SK-N-SH (cell line): ENCODE data around the gene BMPR1B. TPM values are rescaled to one million over a fixed set of nuclear protein-coding genes. Genes with fewer than 3 reads are reported as not detected.

Source experiments
- CTCF ChIA-PET: fragments of 300-600, 350-600 bp; formaldehyde crosslinking; extraction: SDS; loops from one replicate; lab custom pipeline; 2021; lab: Yijun Ruan, JAX
- POLR2A ChIA-PET: fragments of 350-600 bp; sonication (Branson Sonifier 250); formaldehyde crosslinking; extraction: SDS; loops from one replicate; lab custom pipeline; 2020; ENCODE audit warnings: antibody characterized with exemption, inconsistent platforms; lab: Yijun Ruan, JAX
- DNase-seq: peaks from one replicate; pipeline ENCODE4 v3.0.0; 2012
- H2AFZ ChIP-seq: fragments of 200-600 bp; sonication (generic); 2 replicates; pipeline ENCODE4 v1.8.1; 2016; ENCODE audit warnings: antibody characterized with exemption, mild to moderate bottlenecking, low read depth
- H3F3A ChIP-seq: fragments of 200-600 bp; sonication (generic); replicated peaks from 2 replicates; pipeline ENCODE3; 2016; ENCODE audit warnings: antibody characterized with exemption, mild to moderate bottlenecking; ENCODE audit not compliant: insufficient read depth
- H3K27ac ChIP-seq, 2 experiments: fragments of 200-500 bp in 1 of 2; fragments of 200-600 bp in 1 of 2; sonication (Bioruptor generic) in 1 of 2; sonication (generic), shearing (Covaris generic) in 1 of 2; 2 replicates each; pipeline versions ENCODE4 v1.5.1 to v1.6.1; 2014 to 2016; ENCODE audit warnings: low read depth in 2 of 2, inconsistent platforms in 1 of 2, low read length in 1 of 2, mild to moderate bottlenecking in 1 of 2, mixed read lengths in 1 of 2
- H3K27me3 ChIP-seq: fragments of 200-600 bp; sonication (generic), shearing (Covaris generic); 2 replicates; pipeline ENCODE4 v1.6.1; 2016; ENCODE audit warnings: mixed run types; ENCODE audit not compliant: insufficient read depth
- H3K36me3 ChIP-seq, 2 experiments: fragments of 200-500 bp in 1 of 2; fragments of 200-600 bp in 1 of 2; sonication (Bioruptor generic) in 1 of 2; sonication (generic) in 1 of 2; replicated peaks in 1 of 2; 2 replicates each; pipeline versions ENCODE3 to v1.5.1; 2014 to 2016; ENCODE audit warnings: low read length in 1 of 2, mild to moderate bottlenecking in 1 of 2; ENCODE audit not compliant: insufficient read depth in 2 of 2, control insufficient read depth in 1 of 2
- H3K4me1 ChIP-seq, 2 experiments: fragments of 200-500 bp in 1 of 2; fragments of 200-600 bp in 1 of 2; sonication (Bioruptor generic) in 1 of 2; sonication (generic), shearing (Covaris generic) in 1 of 2; 2 replicates each; pipeline versions ENCODE4 v1.5.1 to v1.6.1; 2014 to 2016; ENCODE audit warnings: low read depth in 1 of 2, low read length in 1 of 2, mixed run types in 1 of 2; ENCODE audit not compliant: insufficient read depth in 2 of 2, control insufficient read depth in 1 of 2
- H3K4me2 ChIP-seq: fragments of 200-600 bp; sonication (generic), shearing (Covaris generic); 2 replicates; pipeline ENCODE4 v1.6.1; 2017; ENCODE audit warnings: mixed run types
- H3K4me3 ChIP-seq, 2 experiments: fragments of 200-500 bp in 1 of 2; fragments of 200-600 bp in 1 of 2; sonication (Bioruptor generic) in 1 of 2; sonication (generic), shearing (Covaris generic) in 1 of 2; 2 replicates each; pipeline versions ENCODE4 v1.5.1 to v1.8.1; 2014 to 2016; ENCODE audit warnings: low read depth in 2 of 2, inconsistent platforms in 1 of 2, low read length in 1 of 2, mild to moderate bottlenecking in 1 of 2, mixed read lengths in 1 of 2, moderate library complexity in 1 of 2
- H3K79me2 ChIP-seq: fragments of 200-600 bp; sonication (generic); 2 replicates; pipeline ENCODE4 v1.8.1; 2017; ENCODE audit warnings: mild to moderate bottlenecking; ENCODE audit not compliant: insufficient read depth
- H3K9ac ChIP-seq: fragments of 200-600 bp; sonication (generic); 2 replicates; pipeline ENCODE4 v1.6.1; 2017; ENCODE audit warnings: mixed run types
- H3K9me2 ChIP-seq: fragments of 200-600 bp; sonication (generic); 2 replicates; pipeline ENCODE4 v1.6.1; 2017; ENCODE audit warnings: mixed run types
- H3K9me3 ChIP-seq: fragments of 200-600 bp; sonication (generic); 2 replicates; pipeline ENCODE4 v1.6.1; 2017; ENCODE audit warnings: mixed run types, mild to moderate bottlenecking, moderate library complexity
- H4K20me1 ChIP-seq: fragments of 200-600 bp; sonication (generic); 2 replicates; pipeline ENCODE4 v1.6.1; 2017; ENCODE audit warnings: mild to moderate bottlenecking, mixed run types; ENCODE audit not compliant: insufficient read depth
- CHD2 ChIP-seq: fragments of 150-350 bp; IDR thresholded peaks from 2 replicates; pipeline ENCODE4 v1.6.1; 2018; ENCODE audit warnings: low read length; ENCODE audit not compliant: partially characterized antibody
- EZH2phosphoT487 ChIP-seq: fragments of 200-600 bp; sonication (generic); IDR thresholded peaks from 2 replicates; pipeline ENCODE4 v1.6.1; 2017; ENCODE audit warnings: low read depth, mixed run types, mild to moderate bottlenecking, antibody characterized with exemption, moderate library complexity, borderline replicate concordance
- NFIC ChIP-seq: IDR thresholded peaks from 2 replicates; pipeline ENCODE4 v1.4.0; 2012; ENCODE audit warnings: borderline replicate concordance
- RFX5 ChIP-seq: IDR thresholded peaks from 2 replicates; pipeline ENCODE4 v1.6.1; 2012; ENCODE audit warnings: mild to moderate bottlenecking, improper control_type of control experiment, low read length
- SIN3A ChIP-seq: IDR thresholded peaks from 2 replicates; pipeline ENCODE4 v1.6.1; 2012; ENCODE audit warnings: low read depth, mild to moderate bottlenecking, low read length, moderate library complexity, borderline replicate concordance
- TCF12 ChIP-seq: IDR thresholded peaks from 2 replicates; pipeline ENCODE4 v1.4.0; 2012
- TEAD4 ChIP-seq: IDR thresholded peaks from 2 replicates; pipeline ENCODE4 v1.4.0; 2012; ENCODE audit warnings: mild to moderate bottlenecking, borderline replicate concordance; ENCODE audit not compliant: insufficient read depth
- WGBS: methylation state at CpG from one replicate; pipeline ENCODE4 v1.1.6; 2017; ENCODE audit warnings: low lambda C conversion rate; 5-methylcytosine and 5-hydroxymethylcytosine counted together
- polyA plus RNA-seq, 3 experiments: library from polyadenylated mRNA; depleted of rRNA; stranded (reverse); fragments of >200 nt; gene quantifications; 2 replicates each; pipeline ENCODE4 v1.2.3, GENCODE V29; 2012
- TF ChIP-seq, protein P1 (sequence below): IDR thresholded peaks from 2 replicates; pipeline ENCODE4 v1.6.1; 2012; ENCODE audit warnings: mild to moderate bottlenecking, low read depth, low read length, moderate library complexity
- TF ChIP-seq, protein P2 (sequence below): IDR thresholded peaks from 2 replicates; pipeline ENCODE4 v1.4.0; 2012; ENCODE audit warnings: low read depth, borderline replicate concordance
- TF ChIP-seq, protein P3 (sequence below): fragments of 200-600 bp; sonication (generic); IDR thresholded peaks from 2 replicates; pipeline ENCODE4 v1.6.1; 2017; ENCODE audit warnings: antibody characterized with exemption, mild to moderate bottlenecking, moderate library complexity
- TF ChIP-seq, protein P4 (sequence below): IDR thresholded peaks from 2 replicates; pipeline ENCODE4 v1.4.0; 2012; ENCODE audit warnings: low read depth, borderline replicate concordance

Gene BMPR1B
- polyA plus RNA-seq, 1 of the 3 experiments (the other 2 are of a cell fraction): 0.16 TPM

DNA sequence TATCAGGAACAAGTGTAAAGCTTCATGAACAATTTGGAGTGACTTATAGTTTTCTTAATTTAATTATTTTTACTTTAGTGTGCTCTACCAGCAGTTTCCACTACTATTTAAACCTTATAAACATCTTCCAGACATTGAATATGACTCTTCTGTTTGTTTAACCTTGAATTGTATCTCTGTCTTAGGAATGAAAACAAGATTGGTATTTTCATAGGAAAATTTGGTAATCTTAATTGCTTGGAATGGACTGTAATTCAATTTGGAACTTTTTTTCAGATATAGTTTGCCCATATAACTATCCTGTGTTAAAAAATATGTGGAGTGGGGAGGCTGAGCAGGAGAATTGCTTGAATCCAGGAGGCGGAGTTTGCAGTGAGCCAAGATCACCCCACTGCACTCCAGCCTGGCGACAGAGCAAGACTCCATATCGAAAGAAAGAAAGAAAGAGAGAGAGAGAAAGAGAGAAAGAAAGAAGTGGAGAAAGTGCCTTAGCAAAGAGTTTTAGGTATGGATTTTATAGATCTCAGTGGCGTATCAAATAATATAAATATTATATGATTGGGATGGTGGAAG is 242.4 kb downstream of the BMPR1B start:
- POLR2A ChIA-PET: no interaction called here

DNA sequence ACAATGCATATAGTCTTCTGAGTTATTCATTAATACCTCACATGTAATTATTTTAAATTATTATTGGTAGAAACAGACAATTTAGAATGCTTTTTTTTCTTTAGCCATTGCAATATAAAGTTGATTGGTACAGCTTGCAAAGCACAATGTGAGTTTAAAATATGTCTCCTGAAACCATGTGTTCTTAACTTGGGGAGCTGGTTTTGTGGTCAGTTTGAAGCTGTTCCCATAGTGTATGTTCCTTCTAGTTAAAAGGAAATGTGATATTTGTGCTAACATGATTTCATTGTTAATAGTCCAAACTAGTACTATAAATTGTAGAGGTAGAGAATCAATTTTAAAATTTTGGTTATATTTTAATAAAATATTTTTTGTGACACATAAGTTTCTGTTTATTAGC is 247.2 kb downstream of the BMPR1B start:
- Histone ChIP-seq H3F3A (no peaks in the 10 kb centered on the region), H3K4me2 (no peak overlapping the region)
- TF ChIP-seq TEAD4 (no peak), TCF12 (no peak), CHD2 (no peak), EZH2phosphoT487 (no peak)
- TF ChIP-seq, protein P1, sequence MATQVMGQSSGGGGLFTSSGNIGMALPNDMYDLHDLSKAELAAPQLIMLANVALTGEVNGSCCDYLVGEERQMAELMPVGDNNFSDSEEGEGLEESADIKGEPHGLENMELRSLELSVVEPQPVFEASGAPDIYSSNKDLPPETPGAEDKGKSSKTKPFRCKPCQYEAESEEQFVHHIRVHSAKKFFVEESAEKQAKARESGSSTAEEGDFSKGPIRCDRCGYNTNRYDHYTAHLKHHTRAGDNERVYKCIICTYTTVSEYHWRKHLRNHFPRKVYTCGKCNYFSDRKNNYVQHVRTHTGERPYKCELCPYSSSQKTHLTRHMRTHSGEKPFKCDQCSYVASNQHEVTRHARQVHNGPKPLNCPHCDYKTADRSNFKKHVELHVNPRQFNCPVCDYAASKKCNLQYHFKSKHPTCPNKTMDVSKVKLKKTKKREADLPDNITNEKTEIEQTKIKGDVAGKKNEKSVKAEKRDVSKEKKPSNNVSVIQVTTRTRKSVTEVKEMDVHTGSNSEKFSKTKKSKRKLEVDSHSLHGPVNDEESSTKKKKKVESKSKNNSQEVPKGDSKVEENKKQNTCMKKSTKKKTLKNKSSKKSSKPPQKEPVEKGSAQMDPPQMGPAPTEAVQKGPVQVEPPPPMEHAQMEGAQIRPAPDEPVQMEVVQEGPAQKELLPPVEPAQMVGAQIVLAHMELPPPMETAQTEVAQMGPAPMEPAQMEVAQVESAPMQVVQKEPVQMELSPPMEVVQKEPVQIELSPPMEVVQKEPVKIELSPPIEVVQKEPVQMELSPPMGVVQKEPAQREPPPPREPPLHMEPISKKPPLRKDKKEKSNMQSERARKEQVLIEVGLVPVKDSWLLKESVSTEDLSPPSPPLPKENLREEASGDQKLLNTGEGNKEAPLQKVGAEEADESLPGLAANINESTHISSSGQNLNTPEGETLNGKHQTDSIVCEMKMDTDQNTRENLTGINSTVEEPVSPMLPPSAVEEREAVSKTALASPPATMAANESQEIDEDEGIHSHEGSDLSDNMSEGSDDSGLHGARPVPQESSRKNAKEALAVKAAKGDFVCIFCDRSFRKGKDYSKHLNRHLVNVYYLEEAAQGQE: no peak
- TF ChIP-seq, protein P2, sequence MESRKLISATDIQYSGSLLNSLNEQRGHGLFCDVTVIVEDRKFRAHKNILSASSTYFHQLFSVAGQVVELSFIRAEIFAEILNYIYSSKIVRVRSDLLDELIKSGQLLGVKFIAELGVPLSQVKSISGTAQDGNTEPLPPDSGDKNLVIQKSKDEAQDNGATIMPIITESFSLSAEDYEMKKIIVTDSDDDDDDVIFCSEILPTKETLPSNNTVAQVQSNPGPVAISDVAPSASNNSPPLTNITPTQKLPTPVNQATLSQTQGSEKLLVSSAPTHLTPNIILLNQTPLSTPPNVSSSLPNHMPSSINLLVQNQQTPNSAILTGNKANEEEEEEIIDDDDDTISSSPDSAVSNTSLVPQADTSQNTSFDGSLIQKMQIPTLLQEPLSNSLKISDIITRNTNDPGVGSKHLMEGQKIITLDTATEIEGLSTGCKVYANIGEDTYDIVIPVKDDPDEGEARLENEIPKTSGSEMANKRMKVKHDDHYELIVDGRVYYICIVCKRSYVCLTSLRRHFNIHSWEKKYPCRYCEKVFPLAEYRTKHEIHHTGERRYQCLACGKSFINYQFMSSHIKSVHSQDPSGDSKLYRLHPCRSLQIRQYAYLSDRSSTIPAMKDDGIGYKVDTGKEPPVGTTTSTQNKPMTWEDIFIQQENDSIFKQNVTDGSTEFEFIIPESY: no peak
- TF ChIP-seq, all 33 proteins: peak for 0
- Histone ChIP-seq H3K9me3 (no peaks in the 10 kb centered on the region), H3K9ac (no peak overlapping the region), H2AFZ (no peak overlapping the region), H3K4me1 (peaks cover 0 to 3% of the 10 kb centered on the region in 2 experiments; a peak in 2 of 4 replicates), H3K4me3 (no peak overlapping the region), H3K27ac (no peak overlapping the region), H3K36me3 (no peaks in the 10 kb centered on the region), H3K27me3 (no peaks in the 10 kb centered on the region), H3K79me2 (no peaks in the 10 kb centered on the region), H4K20me1 (no peaks in the 10 kb centered on the region), H3K9me2 (no peaks in the 10 kb centered on the region)
- ChIA-PET CTCF (no interaction called here), POLR2A (no interaction called here)
- DNase-seq: no peak

More for the DNA sequence above, 242.4 kb downstream of the BMPR1B start:
- DNase-seq: no peak
- Histone ChIP-seq H4K20me1 (no peaks in the 10 kb centered on the region), H2AFZ (no peak overlapping the region), H3K36me3 (no peaks in the 10 kb centered on the region), H3K4me2 (no peak overlapping the region), H3K27me3 (no peaks in the 10 kb centered on the region)
- CTCF ChIA-PET: interaction anchor here (1.6 kb wide), 1 partner anchor 11 kb away, joined by 4 read pairs; no protein-coding TSS in a partner anchor
- TF ChIP-seq SIN3A: no peak
- no peak for TF ChIP-seq NFIC
- TF ChIP-seq, protein P3, sequence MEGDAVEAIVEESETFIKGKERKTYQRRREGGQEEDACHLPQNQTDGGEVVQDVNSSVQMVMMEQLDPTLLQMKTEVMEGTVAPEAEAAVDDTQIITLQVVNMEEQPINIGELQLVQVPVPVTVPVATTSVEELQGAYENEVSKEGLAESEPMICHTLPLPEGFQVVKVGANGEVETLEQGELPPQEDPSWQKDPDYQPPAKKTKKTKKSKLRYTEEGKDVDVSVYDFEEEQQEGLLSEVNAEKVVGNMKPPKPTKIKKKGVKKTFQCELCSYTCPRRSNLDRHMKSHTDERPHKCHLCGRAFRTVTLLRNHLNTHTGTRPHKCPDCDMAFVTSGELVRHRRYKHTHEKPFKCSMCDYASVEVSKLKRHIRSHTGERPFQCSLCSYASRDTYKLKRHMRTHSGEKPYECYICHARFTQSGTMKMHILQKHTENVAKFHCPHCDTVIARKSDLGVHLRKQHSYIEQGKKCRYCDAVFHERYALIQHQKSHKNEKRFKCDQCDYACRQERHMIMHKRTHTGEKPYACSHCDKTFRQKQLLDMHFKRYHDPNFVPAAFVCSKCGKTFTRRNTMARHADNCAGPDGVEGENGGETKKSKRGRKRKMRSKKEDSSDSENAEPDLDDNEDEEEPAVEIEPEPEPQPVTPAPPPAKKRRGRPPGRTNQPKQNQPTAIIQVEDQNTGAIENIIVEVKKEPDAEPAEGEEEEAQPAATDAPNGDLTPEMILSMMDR: no peak
- TF ChIP-seq, protein P4, sequence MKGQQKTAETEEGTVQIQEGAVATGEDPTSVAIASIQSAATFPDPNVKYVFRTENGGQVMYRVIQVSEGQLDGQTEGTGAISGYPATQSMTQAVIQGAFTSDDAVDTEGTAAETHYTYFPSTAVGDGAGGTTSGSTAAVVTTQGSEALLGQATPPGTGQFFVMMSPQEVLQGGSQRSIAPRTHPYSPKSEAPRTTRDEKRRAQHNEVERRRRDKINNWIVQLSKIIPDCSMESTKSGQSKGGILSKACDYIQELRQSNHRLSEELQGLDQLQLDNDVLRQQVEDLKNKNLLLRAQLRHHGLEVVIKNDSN: no peak
- no peak for TF ChIP-seq RFX5
- TF ChIP-seq, all 33 proteins: peak for 0
- H3K9ac ChIP-seq: no peak overlapping the region
- H3K9me2 ChIP-seq: 0 out of 2 replicates have a peak, but pooled peaks cover 3% of the 10 kb centered on the region
- H3K4me1 ChIP-seq: peaks cover 0 to 8% of the 10 kb centered on the region in 2 experiments; a peak in 2 of 4 replicates
- H3K4me3 ChIP-seq: no peak overlapping the region
- no peaks in the 10 kb centered on the region for H3F3A ChIP-seq
- H3K9me3 ChIP-seq: no peaks in the 10 kb centered on the region
- H3K79me2 ChIP-seq: no peaks in the 10 kb centered on the region
- H3K27ac ChIP-seq: no peak overlapping the region
- 89% methylated on average over 4 of the region's 4 CpGs for WGBS
